Measurements from ENCODE around the gene HDGFL1. TPM values are rescaled to one million over a fixed set of nuclear protein-coding genes. Genes with fewer than 3 reads are reported as not detected.

HDGFL1 gene
- total and polyA plus RNA-seq, 8 donors = not detected

GRCh38 chr6:22546236-22546635 lies 23.1 kb upstream of the HDGFL1 start:
- TF ChIP-seq POLR2A (IDR thresholded peaks at IDR 0.05) = no peak
- no peak for TF ChIP-seq POLR2AphosphoS5 (IDR thresholded peaks at IDR 0.05)
- TF ChIP-seq, protein P1, sequence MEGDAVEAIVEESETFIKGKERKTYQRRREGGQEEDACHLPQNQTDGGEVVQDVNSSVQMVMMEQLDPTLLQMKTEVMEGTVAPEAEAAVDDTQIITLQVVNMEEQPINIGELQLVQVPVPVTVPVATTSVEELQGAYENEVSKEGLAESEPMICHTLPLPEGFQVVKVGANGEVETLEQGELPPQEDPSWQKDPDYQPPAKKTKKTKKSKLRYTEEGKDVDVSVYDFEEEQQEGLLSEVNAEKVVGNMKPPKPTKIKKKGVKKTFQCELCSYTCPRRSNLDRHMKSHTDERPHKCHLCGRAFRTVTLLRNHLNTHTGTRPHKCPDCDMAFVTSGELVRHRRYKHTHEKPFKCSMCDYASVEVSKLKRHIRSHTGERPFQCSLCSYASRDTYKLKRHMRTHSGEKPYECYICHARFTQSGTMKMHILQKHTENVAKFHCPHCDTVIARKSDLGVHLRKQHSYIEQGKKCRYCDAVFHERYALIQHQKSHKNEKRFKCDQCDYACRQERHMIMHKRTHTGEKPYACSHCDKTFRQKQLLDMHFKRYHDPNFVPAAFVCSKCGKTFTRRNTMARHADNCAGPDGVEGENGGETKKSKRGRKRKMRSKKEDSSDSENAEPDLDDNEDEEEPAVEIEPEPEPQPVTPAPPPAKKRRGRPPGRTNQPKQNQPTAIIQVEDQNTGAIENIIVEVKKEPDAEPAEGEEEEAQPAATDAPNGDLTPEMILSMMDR (IDR thresholded peaks at IDR 0.05) = no peak
- no peak for TF ChIP-seq EP300 (IDR thresholded peaks at IDR 0.05)
- no peaks in the 10 kb centered on the region for H3K36me3 ChIP-seq
- no peak overlapping the region for H3K4me3 ChIP-seq
- H3K9me3 ChIP-seq = no peaks in the 10 kb centered on the region
- 73 to 89% (median 86%) methylated on average over 1 of the region's 1 CpG for WGBS, 5 donors
- intact Hi-C loops (cut with DNase I; ENCODE audit: low total_unique reads) = no loop called here
- no peak overlapping the region for H3K27ac ChIP-seq
- no peaks in the 10 kb centered on the region for H3K4me1 ChIP-seq
- no peak for DNase-seq
- no peaks in the 10 kb centered on the region for H3K27me3 ChIP-seq

GRCh38 chr6:22550971-22551670 lies 18.2 kb upstream of the HDGFL1 start:
- Histone ChIP-seq H3K9me3 (no peaks in the 10 kb centered on the region), H3K36me3 (no peaks in the 10 kb centered on the region), H3K27me3 (no peaks in the 10 kb centered on the region), H3K4me3 (no peak overlapping the region), H3K4me1 (peaks cover 0 to 3% (median 1%) of the 10 kb centered on the region in 4 donors), H3K27ac (no peak overlapping the region)
- intact Hi-C loops (cut with DNase I; ENCODE audit: low total_unique reads) = no loop called here
- DNase-seq = no peak
- WGBS, 5 donors = 78 to 94% (median 90%) methylated on average over 2 of the region's 2 CpGs
- TF ChIP-seq EP300 (IDR thresholded peaks at IDR 0.05) (no peak), POLR2A (IDR thresholded peaks at IDR 0.05) (no peak)

DNA sequence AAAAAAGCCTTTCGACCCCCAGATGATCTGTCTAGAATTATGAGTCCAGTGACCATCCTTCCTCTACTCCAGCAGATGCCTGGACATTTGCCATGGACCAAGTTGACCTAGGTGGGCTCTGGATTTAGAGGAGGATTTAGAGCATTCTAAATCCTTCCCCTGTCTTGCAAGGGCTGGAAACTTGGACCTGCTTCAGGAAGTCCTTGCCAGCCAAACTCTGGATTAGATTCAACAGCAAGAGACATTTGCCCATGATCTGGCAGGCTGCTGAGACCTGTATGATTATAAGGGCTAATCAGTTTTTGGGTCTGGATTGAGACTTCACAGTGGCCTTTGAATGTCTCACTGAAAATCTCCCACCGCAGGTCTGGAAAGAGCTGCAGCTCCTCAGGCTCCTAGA lies 13.1 kb upstream of the HDGFL1 start:
- intact Hi-C loops (cut with DNase I; ENCODE audit: low total_unique reads) = no loop called here

DNA sequence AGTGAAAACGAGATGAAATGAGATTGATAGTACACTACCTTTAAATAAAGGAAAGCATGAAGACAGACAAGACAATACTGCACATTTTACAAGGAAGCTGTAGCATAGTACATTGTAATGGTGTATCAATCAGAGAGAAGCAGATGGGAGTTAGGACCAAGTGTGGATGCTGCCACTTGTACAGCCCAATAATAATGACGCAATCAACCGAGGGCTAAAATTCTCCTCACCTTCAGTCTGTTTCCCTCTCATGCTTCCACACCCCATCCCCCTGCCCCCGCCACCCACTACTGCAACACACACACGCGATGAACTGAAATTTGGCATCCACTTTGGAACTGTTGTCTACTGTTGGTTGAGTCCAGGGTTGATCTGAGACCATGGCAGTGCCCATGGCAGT lies 12.4 kb upstream of the HDGFL1 start:
- intact Hi-C loops (cut with DNase I; ENCODE audit: low total_unique reads) = no loop called here
- no peak for DNase-seq
- Histone ChIP-seq H3K27ac (no peak overlapping the region), H3K36me3 (no peaks in the 10 kb centered on the region), H3K4me3 (no peak overlapping the region), H3K9me3 (no peaks in the 10 kb centered on the region), H3K27me3 (no peaks in the 10 kb centered on the region), H3K4me1 (peaks cover 0 to 18% (median 5%) of the 10 kb centered on the region in 4 donors)
- WGBS, 5 donors = 79 to 89% (median 86%) methylated on average over 6 of the region's 6 CpGs
- TF ChIP-seq EP300 (IDR thresholded peaks at IDR 0.05) (no peak), POLR2A (IDR thresholded peaks at IDR 0.05) (no peak), POLR2AphosphoS5 (IDR thresholded peaks at IDR 0.05) (no peak)
- TF ChIP-seq, protein P1 (IDR thresholded peaks at IDR 0.05) = no peak

More for the DNA sequence above, 13.1 kb upstream of the HDGFL1 start:
- Histone ChIP-seq H3K27ac (no peak overlapping the region), H3K4me3 (no peak overlapping the region), H3K27me3 (no peaks in the 10 kb centered on the region), H3K36me3 (no peaks in the 10 kb centered on the region), H3K4me1 (peaks cover 0 to 18% (median 5%) of the 10 kb centered on the region in 4 donors), H3K9me3 (no peaks in the 10 kb centered on the region)
- DNase-seq = no peak
- no peak for TF ChIP-seq POLR2AphosphoS5 (IDR thresholded peaks at IDR 0.05)
- TF ChIP-seq, protein P1 (IDR thresholded peaks at IDR 0.05) = no peak
- TF ChIP-seq POLR2A (IDR thresholded peaks at IDR 0.05) = no peak
- no peak for TF ChIP-seq EP300 (IDR thresholded peaks at IDR 0.05)
- 60 to 71% (median 66%) methylated on average over 2 of the region's 2 CpGs for WGBS, 5 donors

DNA sequence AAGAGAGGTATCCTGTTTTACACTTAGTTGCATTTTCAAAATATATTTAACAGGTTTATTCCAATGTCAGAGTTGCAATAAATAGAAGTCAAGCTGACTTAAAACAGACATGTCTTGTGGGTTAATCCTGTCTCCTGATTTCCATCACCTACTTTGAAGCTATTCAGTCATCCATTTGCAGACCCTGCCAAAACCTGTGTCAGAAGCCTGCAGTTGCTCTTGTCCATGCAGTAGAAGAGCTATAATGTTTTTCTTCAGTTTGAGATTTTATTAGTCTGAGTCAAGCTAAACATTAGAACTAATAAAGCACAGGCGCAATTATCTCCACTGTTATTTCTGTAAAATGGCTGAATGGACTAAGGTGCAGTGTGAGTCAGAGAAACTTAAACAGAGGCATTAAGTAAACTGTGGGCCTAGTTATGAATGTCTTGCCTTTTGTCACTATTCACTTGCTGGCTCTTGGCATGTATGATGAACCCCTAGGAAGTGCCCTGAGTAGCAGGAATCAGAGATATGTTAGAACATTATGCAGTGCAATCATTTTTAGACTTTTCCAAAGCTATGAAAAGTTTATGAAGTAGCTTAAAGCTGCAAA lies 11.0 kb upstream of the HDGFL1 start:
- Histone ChIP-seq H3K27ac (no peak overlapping the region), H3K9me3 (no peaks in the 10 kb centered on the region), H3K4me1 (peaks cover 0 to 18% (median 5%) of the 10 kb centered on the region in 4 donors), H3K36me3 (no peaks in the 10 kb centered on the region), H3K27me3 (no peaks in the 10 kb centered on the region), H3K4me3 (no peak overlapping the region)
- 45 to 69% (median 61%) methylated on average over 1 of the region's 1 CpG for WGBS, 5 donors
- intact Hi-C loops (cut with DNase I; ENCODE audit: low total_unique reads) = no loop called here
- no peak for DNase-seq
- TF ChIP-seq, protein P1 (IDR thresholded peaks at IDR 0.05) = no peak
- TF ChIP-seq EP300 (IDR thresholded peaks at IDR 0.05) = no peak
- no peak for TF ChIP-seq POLR2A (IDR thresholded peaks at IDR 0.05)

Measured in stomach (tissue), 9 donors.